Measurements from ENCODE around the gene PALD1. TPM values are rescaled to one million over a fixed set of nuclear protein-coding genes. Genes with fewer than 3 reads are reported as not detected.

Gene PALD1
- total RNA-seq, 2 donors from 2014 or later: 1.3 to 3.9 TPM

- ATAC-seq (no peak), DNase-seq (no peak)
- intact Hi-C loops (cut with DNase I, micrococcal nuclease): loop anchor here (5.0 kb wide), 1 partner anchor 80 kb away; no protein-coding TSS in a partner anchor
Observed at GRCh38 chr10:70541736-70542564, 63.4 kb downstream of the PALD1 start.

- intact Hi-C loops (cut with DNase I, micrococcal nuclease): loop anchor here (5.0 kb wide), 1 partner anchor 80 kb away; no protein-coding TSS in a partner anchor
Observed at GRCh38 chr10:70542565-70542938, 64.0 kb downstream of the PALD1 start.

GRCh38 chr10:70543911-70544310 is 65.3 kb downstream of the PALD1 start:
- DNase-seq: no peak
- intact Hi-C loops (cut with DNase I, micrococcal nuclease): loop anchor here (5.0 kb wide), 1 partner anchor 82 kb away; no protein-coding TSS in a partner anchor
- ATAC-seq: no peak

More at GRCh38 chr10:70542565-70542938, 64.0 kb downstream of the PALD1 start:
- no peak for ATAC-seq
- DNase-seq: no peak

- intact Hi-C loops (cut with DNase I, micrococcal nuclease): loop anchor here (5.0 kb wide), 2 partner anchors 82 to 213 kb away; no protein-coding TSS in a partner anchor
- no peak for DNase-seq
- ATAC-seq: no peak
Observed at GRCh38 chr10:70544431-70545340, 66.1 kb downstream of the PALD1 start.

- DNase-seq (no peak), ATAC-seq (no peak)
- intact Hi-C loops (cut with DNase I, micrococcal nuclease): loop anchor here in 1 of 2 donors (5.0 kb wide), 1 partner anchor 211 kb away; no protein-coding TSS in a partner anchor
Observed at GRCh38 chr10:70546584-70546983, 68.0 kb downstream of the PALD1 start.

GRCh38 chr10:70549351-70549961 is 70.9 kb downstream of the PALD1 start:
- no peak for DNase-seq
- ATAC-seq: peak; percentile 5
- intact Hi-C loops (cut with DNase I, micrococcal nuclease): loop anchor here in 1 of 2 donors (5.0 kb wide), 1 partner anchor 208 kb away; no protein-coding TSS in a partner anchor

- peak; percentile 69 for ATAC-seq
- DNase-seq: peak in 1 of 2 donors; percentile 72
Observed at GRCh38 chr10:70549962-70550458, 71.4 kb downstream of the PALD1 start.

GRCh38 chr10:70550459-70550858 is 71.9 kb downstream of the PALD1 start:
- ATAC-seq (no peak), DNase-seq (no peak)
- intact Hi-C loops (cut with DNase I, micrococcal nuclease): loop anchor here in 1 of 2 donors (5.0 kb wide), 1 partner anchor 207 kb away; no protein-coding TSS in a partner anchor

More at GRCh38 chr10:70549962-70550458, 71.4 kb downstream of the PALD1 start:
- intact Hi-C loops (cut with DNase I, micrococcal nuclease): loop anchor here (5.0 kb wide), 1 partner anchor 207 kb away; no protein-coding TSS in a partner anchor

GRCh38 chr10:70551466-70551865 is 72.9 kb downstream of the PALD1 start:
- ATAC-seq (no peak), DNase-seq (no peak)
- intact Hi-C loops (cut with DNase I, micrococcal nuclease): loop anchor here in 1 of 2 donors (5.0 kb wide), 1 partner anchor 206 kb away; no protein-coding TSS in a partner anchor

- DNase-seq: no peak
- no peak for ATAC-seq
- intact Hi-C loops (cut with DNase I, micrococcal nuclease): loop anchor here in 1 of 2 donors (5.0 kb wide), 1 partner anchor 205 kb away; no protein-coding TSS in a partner anchor
Observed at GRCh38 chr10:70551971-70552422, 73.4 kb downstream of the PALD1 start.

GRCh38 chr10:70552586-70552985 is 74.0 kb downstream of the PALD1 start:
- intact Hi-C loops (cut with DNase I, micrococcal nuclease): loop anchor here in 1 of 2 donors (5.0 kb wide), 1 partner anchor 205 kb away; no protein-coding TSS in a partner anchor
- DNase-seq (no peak), ATAC-seq (no peak)

GRCh38 chr10:70555371-70555770 is 76.8 kb downstream of the PALD1 start:
- DNase-seq: no peak
- intact Hi-C loops (cut with DNase I, micrococcal nuclease): no loop called here
- ATAC-seq: no peak

- ATAC-seq: no peak
- intact Hi-C loops (cut with DNase I, micrococcal nuclease): no loop called here
- DNase-seq: no peak
Observed at GRCh38 chr10:70557086-70557845, 78.7 kb downstream of the PALD1 start.

- ATAC-seq: no peak
- no peak for DNase-seq
- intact Hi-C loops (cut with DNase I, micrococcal nuclease): no loop called here
Observed at GRCh38 chr10:70557876-70558275, 79.3 kb downstream of the PALD1 start.

- intact Hi-C loops (cut with DNase I, micrococcal nuclease): no loop called here
- no peak for ATAC-seq
- DNase-seq: no peak
Observed at GRCh38 chr10:70558295-70558694, 79.7 kb downstream of the PALD1 start.

GRCh38 chr10:70558871-70559810 is 80.6 kb downstream of the PALD1 start:
- ATAC-seq: peak; percentile 84
- peak in 1 of 2 donors; percentile 58 for DNase-seq
- intact Hi-C loops (cut with DNase I, micrococcal nuclease): no loop called here

Data from left colon (tissue), 2 donors.